Measurements from ENCODE around the gene ANKMY1.

ANKMY1 gene

DNA sequence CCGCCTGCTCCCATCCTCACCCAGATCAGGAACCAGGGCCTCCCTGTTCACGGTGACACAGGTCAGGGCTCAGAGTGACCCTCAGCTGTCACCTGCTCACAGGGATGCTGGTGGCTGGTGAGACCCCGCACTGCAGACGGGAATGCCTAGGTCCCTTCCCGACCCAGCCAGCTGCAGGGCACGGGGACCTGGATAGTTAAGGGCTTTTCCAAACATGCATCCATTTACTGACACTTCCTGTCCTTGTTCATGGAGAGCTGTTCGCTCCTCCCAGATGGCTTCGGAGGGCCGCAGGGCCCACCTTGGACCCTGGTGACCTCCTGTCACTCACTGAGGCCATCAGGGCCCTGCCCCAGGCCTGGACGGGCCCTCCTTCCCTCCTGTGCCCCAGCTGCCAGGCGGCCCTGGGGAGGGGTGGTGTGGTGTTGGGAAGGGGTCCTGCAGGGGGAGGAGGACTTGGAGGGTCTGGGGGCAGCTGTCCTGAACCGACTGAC lies 90.6 kb downstream of the ANKMY1 start:
- DNase-seq: peak; percentile 0

DNA sequence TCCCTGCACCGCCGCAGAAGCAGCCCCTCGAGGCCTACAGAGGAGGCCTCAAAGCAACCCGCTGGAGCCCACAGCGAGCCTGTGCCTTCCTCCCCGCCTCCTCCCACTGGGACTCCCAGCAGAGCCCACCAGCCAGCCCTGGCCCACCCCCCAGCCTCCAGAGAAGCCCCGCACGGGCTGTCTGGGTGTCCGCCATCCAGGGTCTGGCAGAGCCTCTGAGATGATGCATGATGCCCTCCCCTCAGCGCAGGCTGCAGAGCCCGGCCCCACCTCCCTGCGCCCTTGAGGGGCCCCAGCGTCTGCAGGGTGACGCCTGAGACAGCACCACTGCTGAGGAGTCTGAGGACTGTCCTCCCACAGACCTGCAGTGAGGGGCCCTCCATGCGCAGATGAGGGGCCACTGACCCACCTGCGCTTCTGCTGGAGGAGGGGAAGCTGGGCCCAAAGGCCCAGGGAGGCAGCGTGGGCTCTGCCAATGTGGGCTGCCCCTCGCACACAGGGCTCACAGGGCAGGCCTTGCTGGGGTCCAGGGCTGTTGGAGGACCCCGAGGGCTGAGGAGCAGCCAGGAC lies 91.1 kb downstream of the ANKMY1 start:
- DNase-seq: peak; percentile 1

DNA sequence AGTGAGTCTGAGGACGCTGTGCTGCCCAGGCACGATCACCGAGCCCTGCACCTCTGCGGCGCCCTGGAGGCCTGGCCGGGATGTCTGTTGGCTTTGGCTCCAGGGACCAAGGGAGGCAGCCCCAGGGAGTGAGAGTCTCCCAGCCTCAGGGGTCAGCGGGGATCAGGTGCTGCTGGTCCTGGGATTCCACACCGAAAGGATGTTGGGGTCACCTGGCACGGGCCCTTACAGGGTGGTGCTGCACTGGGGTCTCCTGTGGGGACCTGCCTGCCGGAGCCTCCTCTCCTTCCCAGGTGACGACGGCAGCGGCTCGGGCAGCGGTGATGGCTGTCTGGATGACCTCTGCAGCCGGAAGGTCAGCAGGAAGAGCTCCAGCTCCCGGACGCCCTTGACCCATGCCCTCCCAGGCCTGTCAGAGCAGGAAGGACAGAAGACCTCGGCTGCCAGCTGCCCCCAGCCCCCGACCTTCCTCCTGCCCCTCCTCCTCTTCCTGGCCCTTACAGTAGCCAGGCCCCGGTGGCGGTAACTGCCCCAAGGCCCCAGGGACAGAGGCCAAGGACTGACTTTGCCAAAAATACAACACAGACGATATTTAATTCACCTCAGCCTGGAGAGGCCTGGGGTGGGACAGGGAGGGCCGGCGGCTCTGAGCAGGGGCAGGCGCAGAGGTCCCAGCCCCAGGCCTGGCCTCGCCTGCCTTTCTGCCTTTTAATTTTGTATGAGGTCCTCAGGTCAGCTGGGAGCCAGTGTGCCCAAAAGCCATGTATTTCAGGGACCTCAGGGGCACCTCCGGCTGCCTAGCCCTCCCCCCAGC lies 91.8 kb downstream of the ANKMY1 start:
- DNase-seq: peak; percentile 1

DNA sequence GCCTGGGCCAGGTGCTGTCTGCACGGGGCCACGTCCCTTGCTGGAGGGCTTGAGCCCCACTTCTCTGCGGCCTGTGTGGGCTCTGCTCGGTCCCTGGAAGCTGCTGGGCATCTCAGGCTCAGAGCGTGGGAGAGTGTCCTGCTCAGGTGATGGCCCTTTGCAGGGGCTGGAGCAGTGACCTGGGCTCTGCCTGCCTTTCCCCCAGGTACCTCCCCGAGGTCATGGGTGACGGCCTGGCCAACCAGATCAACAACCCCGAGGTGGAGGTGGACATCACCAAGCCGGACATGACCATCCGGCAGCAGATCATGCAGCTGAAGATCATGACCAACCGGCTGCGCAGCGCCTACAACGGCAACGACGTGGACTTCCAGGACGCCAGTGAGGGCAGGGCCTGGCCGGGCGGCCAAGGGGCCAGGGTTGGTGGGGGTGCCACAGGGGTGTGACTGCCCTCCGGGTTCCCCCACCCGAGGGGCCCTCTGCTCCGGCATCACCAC lies 92.5 kb downstream of the ANKMY1 start:
- peak; percentile 1 for DNase-seq

DNA sequence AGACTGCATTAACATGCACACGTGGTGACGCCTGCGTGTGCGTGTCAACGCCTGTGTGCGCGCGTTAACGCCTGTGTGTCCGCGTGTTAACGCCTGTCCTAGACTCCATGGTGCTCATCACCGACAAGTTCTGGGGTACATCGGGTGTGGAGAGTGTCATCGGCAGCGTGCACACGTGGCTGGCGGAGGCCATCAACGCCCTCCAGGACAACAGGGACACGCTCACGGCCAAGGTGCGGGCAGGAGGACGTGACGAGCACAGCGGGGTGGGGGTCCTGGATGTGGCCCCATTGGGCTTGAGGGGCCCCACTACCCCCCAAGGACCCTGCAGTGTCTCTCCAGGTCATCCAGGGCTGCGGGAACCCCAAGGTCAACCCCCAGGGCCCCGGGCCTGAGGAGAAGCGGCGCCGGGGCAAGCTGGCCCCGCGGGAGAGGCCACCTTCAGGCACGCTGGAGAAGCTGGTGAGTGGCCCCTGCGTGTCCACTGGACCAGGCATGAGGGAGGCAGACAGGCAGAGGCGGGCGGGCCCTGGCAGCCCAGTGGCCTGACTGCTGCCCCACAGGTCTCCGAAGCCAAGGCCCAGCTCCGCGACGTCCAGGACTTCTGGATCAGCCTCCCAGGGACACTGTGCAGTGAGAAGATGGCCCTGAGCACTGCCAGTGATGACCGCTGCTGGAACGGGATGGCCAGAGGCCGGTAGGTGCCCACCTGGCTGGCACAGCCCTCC lies 93.1 kb downstream of the ANKMY1 start:
- peak; percentile 1 for DNase-seq

DNA sequence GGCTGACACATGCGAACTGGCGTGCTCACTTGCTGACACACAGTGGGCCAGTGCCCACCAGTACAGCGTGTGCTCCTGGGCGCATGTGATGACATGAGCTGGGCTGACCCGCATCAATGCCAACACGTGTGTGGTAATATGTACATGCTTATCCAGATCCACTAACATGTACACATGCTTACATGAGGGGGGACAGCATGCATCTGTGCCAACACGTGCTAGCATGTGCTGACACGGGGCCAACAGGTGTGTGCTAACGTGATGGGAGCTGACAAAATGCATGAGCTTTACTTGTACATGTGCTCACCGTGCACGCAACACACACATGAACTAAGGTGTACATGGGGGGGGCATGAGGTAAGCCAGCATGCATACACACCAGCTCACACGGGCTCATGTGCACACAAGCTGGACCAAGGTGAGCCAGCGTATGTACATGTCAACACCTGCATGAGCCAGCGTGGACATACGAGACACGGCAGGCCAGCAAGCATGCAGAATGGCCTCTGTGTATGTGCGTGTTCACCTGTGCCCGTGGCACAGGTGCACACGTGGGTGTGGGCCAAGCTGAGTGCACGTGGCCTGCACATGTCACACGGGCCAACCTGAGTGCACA lies 93.8 kb downstream of the ANKMY1 start:
- peak; percentile 1 for DNase-seq

DNA sequence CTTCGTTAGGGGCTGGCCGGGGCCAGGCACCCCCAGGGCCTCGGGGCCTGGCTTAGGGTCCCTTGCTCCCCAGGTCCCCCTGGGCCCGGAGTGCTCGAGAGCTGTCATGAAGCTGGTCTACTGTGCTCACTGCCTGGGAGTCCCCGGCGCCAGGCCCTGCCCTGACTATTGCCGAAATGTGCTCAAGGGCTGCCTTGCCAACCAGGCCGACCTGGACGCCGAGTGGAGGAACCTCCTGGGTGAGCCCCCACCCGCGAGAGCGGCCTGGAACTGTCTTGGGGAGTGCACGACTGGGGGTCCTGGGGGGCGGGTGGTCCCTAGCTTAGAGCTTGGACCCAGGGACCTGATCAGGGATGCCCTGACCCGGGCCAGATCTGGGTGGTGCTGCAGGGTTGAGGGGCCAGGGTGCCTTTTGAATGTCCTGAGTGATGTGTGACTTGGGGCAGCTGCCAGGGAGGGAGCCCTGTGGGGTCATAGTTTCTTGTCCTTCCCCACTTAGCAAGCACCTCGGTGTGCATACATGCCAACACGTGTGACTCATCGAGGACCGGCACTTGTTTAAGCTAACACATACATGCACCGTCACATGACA lies 94.4 kb downstream of the ANKMY1 start:
- DNase-seq: peak; percentile 0

DNA sequence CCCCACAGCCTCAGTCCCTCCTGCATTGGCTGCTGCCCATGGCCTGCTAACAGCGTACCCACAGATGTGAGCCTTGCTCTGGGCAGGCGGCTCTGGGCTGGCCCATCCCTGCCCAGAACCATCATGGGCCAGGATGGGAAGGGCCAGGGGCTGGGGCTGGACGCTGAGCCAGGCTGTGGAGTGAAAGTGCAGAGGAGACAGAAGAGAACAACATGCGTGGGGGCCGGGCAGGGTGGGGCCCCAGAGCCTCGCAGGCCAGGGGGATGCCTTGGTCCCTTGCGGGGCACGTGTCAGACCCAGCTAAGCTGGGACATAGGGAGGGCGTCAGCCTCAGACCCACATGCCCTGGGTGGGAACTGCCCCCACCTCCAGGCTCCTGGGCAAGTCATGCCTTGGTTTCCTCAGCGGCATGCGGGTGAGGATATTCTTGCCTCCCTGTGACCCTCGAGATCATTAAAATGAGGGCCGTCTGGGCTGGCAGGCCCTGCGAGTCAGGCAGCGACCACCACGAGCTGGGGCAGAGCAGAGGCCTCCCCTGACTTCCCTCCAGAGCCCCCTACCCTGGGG lies 95.0 kb downstream of the ANKMY1 start:
- DNase-seq: no peak

DNA sequence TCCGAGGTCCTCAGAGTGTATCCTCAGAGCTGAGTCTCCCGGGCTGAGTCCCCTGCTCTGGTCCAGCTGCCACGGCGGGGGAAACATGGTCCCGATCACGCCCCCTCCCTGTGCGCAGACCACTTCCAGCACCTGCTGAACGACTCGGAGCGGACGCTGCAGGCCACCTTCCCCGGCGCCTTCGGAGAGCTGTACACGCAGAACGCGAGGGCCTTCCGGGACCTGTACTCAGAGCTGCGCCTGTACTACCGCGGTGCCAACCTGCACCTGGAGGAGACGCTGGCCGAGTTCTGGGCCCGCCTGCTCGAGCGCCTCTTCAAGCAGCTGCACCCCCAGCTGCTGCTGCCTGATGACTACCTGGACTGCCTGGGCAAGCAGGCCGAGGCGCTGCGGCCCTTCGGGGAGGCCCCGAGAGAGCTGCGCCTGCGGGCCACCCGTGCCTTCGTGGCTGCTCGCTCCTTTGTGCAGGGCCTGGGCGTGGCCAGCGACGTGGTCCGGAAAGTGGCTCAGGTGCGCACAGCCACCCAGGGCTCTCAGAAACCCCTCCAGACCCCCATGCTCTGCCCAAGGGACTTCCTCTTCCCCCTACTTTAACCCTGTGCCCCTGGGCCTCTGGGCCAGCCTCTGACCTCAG lies 95.6 kb downstream of the ANKMY1 start:
- peak; percentile 1 for DNase-seq

DNA sequence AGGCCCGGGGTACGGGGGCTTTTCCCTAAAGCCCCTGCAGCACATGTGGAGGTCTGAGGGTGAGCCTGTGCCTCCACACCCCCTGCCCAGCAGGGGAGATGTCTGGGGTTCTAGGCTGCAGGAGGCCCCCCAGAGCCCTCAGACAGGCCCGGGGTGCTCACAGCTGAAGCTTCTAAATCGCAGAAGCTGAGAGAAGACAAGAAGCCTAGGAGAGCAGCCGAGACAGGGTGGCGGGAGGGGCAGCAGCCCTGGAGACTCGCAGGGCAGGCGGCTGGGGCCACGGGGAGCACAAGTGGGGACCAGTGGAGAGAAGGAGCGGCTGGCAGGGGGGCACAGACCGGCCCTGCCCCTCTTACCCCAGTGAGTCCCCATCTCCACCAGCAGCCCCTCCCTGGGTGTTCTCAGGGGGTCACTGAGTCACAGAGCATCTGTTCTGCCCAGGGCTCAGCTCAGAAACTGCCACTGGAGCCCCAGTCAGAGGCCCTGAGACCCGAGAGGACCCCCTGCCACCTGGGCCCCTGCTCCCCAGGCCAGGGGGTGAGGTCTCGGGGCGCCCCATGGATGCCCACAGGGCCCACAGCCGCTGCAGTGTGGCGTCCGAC lies 96.2 kb downstream of the ANKMY1 start:
- DNase-seq: no peak

DNA sequence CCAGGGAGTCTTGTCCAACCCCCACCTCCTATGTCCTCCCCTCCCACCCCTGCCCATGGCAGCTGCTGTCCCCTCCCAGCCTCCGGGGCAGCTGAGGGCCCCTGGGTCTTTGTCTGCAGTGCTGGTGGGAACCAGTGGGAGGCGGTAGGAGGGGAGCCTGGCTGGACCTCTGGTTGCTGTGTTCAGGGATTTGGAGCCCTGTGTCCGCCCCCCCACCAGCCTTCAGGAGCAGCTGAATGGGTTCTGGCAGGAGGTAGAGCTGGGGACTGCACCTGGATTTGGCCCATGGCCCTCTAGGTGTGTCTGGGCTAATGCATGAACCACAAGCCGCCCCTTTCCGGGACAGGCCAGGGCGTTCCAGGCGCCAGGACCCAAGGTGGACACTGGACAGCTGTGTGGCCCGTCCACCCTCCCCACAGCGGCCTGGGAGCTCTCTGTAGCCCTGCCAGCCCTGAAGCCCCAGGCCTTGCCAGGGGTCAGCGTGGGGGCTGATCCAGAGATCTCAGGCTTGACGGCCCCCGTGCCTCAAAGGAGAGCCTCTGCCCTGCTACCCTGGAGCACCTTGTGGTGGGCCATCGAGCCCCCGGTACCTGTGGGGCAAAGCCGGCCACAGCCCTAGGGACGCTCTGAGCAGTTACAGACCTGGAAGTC lies 96.9 kb downstream of the ANKMY1 start:
- DNase-seq: no peak

DNA sequence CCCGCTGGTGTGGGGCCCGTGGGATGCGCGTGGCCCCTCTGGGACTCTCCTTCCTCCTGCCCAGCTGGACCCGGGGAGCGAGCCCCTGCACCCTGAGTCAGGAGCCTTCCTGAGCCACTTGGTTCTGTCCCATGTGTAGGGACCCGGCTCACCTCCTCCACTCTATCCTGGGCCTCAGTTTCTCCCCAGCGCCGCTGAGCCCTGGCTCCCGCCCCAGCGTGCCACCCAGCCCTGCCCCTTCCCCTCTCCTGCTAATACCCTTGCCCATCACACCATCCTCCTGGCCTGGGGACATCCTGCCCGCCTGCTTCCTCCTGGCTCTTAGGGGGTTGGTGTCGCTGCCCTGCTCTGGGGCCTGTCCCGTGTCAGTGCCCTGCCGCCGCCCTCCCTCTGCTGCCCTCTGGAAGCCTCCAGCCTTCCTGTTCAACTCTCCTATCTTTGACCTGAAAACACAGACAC lies 97.5 kb downstream of the ANKMY1 start:
- no peak for DNase-seq

DNA sequence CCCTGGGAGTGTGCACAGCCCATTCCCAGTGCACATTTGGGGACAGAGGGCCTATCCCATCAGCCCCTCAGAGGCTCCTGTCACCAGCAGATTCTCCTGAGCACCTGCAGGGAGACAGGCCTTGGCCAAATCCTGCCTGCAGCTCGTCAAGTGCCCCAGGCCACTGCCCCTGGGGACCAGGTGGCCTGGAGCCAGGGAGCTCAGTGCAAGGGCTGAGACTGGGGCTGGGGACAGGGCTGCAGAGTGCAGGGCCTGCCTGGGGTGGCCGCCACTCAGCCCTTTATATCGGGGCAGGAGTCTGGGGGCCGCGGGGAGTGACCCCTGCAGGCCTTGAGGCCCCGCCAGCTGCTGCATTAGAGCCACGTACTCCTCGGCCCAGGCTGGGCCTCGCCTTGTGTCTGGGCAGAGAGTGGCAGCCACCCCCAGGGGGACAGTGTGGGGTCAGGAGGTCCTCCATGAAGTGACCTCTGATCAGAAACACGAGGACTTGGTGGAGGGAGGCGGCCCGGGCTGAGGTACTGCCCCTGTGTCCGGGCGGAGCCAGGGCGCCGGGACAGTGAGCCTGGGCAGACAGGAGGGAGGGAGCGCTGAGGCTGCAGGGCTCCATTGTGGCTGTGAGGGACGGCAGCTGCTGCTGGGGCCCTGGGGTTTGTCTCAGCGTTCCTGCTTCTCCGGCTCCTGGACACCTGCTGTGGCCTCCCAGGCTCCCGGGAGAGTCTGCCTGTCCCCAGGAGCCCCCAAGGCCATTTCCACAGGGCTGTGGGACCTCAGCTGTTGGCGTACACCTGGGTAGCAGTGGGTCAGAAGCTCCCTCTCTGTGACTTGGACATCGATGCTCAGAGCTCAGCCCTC lies 98.2 kb downstream of the ANKMY1 start:
- no peak for DNase-seq

DNA sequence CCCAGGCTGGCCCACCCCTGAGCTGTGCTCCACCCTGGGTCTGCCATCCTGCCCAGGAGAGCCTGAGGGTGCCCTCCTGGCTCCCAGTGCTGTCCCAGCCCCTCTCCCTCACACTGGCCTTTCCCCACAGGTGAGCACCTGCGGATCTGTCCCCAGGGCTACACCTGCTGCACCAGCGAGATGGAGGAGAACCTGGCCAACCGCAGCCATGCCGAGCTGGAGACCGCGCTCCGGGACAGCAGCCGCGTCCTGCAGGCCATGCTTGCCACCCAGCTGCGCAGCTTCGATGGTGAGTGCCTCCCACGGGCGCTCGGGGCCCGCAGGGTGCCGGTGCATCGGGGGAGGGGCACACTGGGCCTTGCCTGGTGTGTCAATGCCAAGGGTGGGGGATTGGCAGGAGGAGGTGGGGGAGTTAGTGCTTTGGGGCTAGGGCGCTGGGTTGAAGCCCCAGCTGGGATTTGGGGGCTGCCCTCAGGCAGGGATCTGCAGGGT lies 98.8 kb downstream of the ANKMY1 start:
- DNase-seq: no peak

DNA sequence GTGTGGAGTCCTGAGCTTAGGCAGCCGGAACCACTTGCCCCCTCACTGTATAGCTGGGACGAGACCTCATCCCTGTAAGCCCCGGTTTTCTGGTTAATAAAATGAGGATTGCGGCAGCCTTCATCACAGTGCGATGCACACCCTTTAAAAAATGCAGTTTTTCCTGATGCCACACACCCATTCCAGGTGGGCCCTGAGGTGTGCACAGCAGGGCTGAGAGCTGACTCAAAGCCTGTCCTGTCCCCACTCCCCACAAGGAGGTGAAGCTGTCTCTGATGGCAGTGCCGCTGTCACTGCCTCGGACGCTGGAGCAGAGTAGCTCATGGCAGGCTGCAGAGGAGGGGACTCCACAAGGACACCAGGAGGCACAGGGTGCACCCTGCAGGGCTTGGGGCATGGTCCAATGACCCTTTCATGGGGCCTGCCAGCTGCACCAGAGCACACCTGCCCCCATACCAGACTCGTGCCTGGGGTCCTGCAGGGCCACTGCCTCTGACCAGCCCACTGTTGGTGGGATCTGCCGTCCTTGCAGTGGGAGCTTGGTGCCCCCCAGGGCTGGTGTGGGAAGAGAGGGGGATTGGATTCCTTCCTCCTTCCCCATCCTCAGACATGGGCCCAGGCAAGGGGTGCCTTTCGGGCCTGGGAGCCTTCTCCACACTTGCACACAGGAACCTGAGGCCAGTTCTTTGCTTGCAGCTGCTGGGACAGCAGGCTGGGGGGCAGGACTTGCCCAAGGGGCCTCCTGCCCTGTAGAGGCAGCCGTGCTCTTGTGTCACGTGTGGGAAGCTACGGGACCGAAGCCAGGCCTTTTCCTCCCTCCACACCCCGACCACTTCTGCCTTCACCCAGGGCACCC lies 99.5 kb downstream of the ANKMY1 start:
- no peak for DNase-seq

DNA sequence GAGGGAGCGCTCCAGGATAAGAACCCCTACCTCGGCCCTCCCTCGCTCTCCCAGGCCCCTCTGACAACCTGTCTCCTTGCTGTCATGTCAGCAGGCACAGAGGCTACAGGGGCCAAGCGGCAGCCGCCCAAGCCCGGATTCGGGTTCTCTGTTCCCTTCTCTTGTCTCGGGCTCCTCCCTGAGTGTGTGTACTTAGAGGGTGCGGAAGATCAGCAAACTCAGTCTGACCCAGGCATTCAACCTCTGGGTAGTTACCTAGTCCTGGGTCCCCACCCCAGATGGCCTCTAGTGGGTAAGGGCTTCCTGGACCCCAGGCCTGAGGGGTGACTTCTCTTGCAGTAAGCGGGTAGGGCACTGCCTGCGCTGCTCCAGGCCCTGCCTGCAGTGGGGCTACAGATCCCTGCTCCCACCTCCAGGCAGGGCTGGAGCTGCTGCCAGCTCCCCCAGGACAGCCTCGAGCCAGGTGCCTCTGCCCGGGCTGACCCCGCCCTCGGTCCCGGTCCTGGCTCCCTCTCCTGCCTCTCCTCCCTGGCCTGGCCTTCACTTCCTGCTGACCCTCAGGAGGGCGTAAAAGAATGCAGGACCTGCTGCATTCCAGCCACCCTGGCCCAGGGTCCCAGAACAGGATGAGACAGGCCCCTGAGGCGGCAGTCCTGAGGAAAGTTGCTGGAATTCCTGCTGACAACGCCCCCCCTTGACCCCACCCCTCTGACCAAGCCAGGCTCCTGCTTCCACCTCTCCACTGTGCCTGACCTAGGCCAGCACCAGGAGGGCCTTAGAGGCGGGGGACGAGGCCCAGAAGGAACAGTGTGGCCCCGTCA lies 100.4 kb downstream of the ANKMY1 start:
- no peak for DNase-seq

DNA sequence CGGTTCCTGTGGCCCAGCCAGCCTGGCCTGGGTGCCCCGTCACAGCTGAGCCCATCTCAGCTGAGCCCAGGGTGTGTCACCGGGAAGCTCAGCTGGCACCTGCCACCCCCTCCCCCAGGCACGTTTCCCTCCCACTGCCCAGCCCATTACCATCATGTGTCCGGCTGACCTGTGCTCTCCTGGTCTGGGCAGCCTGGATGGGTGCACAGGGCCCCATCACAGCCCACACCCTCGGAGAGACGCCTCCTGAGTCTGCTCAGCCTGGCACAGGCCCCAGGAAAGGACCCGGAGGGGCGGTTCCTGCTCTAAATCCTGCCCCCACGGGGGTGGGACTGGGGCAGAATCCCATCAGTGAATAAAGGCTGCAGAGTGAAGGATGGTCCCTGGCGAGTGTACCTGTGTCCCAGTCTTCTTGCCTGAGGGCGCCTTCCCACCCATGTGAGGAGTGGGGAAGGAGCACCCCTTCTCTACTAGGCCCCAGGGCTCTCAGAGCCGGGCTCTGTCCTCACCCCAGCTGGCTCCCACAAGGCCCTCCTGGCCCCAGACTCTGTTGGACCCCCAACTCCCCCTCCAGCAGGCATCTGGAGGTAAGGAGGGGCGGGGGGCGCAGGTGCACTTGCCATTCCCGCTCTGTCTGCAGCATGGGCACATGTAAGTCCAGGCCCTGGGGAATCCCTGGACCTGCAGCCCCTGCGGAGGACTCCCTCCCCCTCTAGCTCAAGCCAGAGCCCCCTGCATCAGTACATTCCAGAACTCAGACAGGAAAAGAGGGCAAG lies 101.2 kb downstream of the ANKMY1 start:
- DNase-seq: no peak
